Upper lobe of left lung (tissue), 6 donors: ENCODE measurements around the gene HSPA4. TPM values are rescaled to one million over a fixed set of nuclear protein-coding genes. Genes with fewer than 3 reads are reported as not detected.

Experiments
- ATAC-seq, 2 donors: fragments of 200-7000 bp; cut with Tn5 transposase; one replicate each; pipeline ENCODE4 v1.9.1; 2022; ENCODE audit warnings: mild to moderate bottlenecking in 2 of 2, moderate library complexity in 2 of 2; ENCODE audit not compliant: low FRiP score in 2 of 2
- DNase-seq, 2 donors: peaks; one replicate each; pipeline ENCODE4 v3.0.0-alpha.2; 2019 to 2020
- H3K27ac ChIP-seq, 4 donors: fragments of 200-600 bp; sonication (generic); one replicate each; pipeline ENCODE4 v1.5.1; 2016 to 2019
- H3K27me3 ChIP-seq, 4 donors: fragments of 200-600 bp; sonication (generic); one replicate each; pipeline ENCODE4 v1.5.1; 2017 to 2019
- H3K36me3 ChIP-seq, 4 donors: fragments of 200-600 bp; sonication (generic); one replicate each; pipeline ENCODE4 v1.5.1; 2016 to 2019
- H3K4me1 ChIP-seq, 4 donors: fragments of 200-600 bp; sonication (generic); one replicate each; pipeline ENCODE4 v1.5.1; 2018 to 2019
- H3K4me3 ChIP-seq, 4 donors: fragments of 200-600 bp; sonication (generic); one replicate each; pipeline ENCODE4 v1.5.1; 2017 to 2019; ENCODE audit warnings: mild to moderate bottlenecking in 2 of 4, moderate library complexity in 1 of 4
- H3K9me3 ChIP-seq, 4 donors: fragments of 200-600 bp; sonication (generic); one replicate each; pipeline ENCODE4 v1.5.1; 2018 to 2019
- CTCF ChIP-seq, 6 experiments: fragments of 450-650 bp in 4 of 6; fragments of 200-600 bp in 2 of 6; sonication (generic) in 2 of 6; IDR thresholded peaks; one replicate each; pipeline ENCODE4 v1.5.1; 2016 to 2019; ENCODE audit warnings: antibody characterized with exemption in 6 of 6
- EP300 ChIP-seq, 4 donors: sonication (generic); formaldehyde crosslinking; IDR thresholded peaks; one replicate each; pipeline ENCODE4 v1.5.1; 2017; ENCODE audit warnings: antibody characterized with exemption in 4 of 4, control low read depth in 2 of 4
- POLR2A ChIP-seq, 4 donors: fragments of 450-650 bp; IDR thresholded peaks; one replicate each; pipeline ENCODE4 v1.5.1; 2016 to 2017; ENCODE audit warnings: antibody characterized with exemption in 4 of 4, mild to moderate bottlenecking in 2 of 4
- POLR2AphosphoS5 ChIP-seq, 2 donors: sonication (generic); formaldehyde crosslinking; IDR thresholded peaks; one replicate each; pipeline ENCODE4 v1.5.1; 2017; ENCODE audit warnings: antibody characterized with exemption in 2 of 2
- WGBS, 2 donors: methylation state at CpG; one replicate each; pipeline ENCODE4 v1.1.5; 2017 to 2018; 5-methylcytosine and 5-hydroxymethylcytosine counted together
- total RNA-seq, 6 donors: library from RNA; depleted of rRNA in 4 of 6; stranded (reverse); fragments of >200 nt in 4 of 6; gene quantifications; one replicate each; pipeline versions ENCODE4 v1.1.0 to v1.2.1, GENCODE V29; 2016 to 2021
- donor health status: DM: no; HTN: no; CAD: no; lungs with moderate emphysema.
- donor health status: DM: no; HTN: yes; CAD: no; lungs with severe emphysema.

Gene HSPA4
- total RNA-seq, 6 donors from 2014 or later, result 27.2 to 59.1 (median 56.7) TPM

GRCh38 chr5:133147411-133147810, 95.6 kb downstream of the HSPA4 start:
- no peaks in the 10 kb centered on the region for H3K9me3 ChIP-seq
- no peaks in the 10 kb centered on the region for H3K4me1 ChIP-seq
- H3K36me3 ChIP-seq, result no peaks in the 10 kb centered on the region
- WGBS, 2 donors, result 22 to 27% methylated on average over 7 of the region's 7 CpGs
- no peak overlapping the region for H3K27ac ChIP-seq
- H3K27me3 ChIP-seq, result no peaks in the 10 kb centered on the region
- DNase-seq, result no peak
- no peak for ATAC-seq
- no peak for TF ChIP-seq POLR2AphosphoS5 (IDR thresholded peaks at IDR 0.05)
- TF ChIP-seq CTCF (IDR thresholded peaks at IDR 0.05), result no peak
- no peak for TF ChIP-seq POLR2A (IDR thresholded peaks at IDR 0.05)
- TF ChIP-seq EP300 (IDR thresholded peaks at IDR 0.05), result no peak
- no peak overlapping the region for H3K4me3 ChIP-seq

- Histone ChIP-seq H3K27me3 (no peaks in the 10 kb centered on the region), H3K4me3 (no peak overlapping the region), H3K9me3 (no peaks in the 10 kb centered on the region), H3K36me3 (no peaks in the 10 kb centered on the region), H3K27ac (no peak overlapping the region), H3K4me1 (no peaks in the 10 kb centered on the region)
- TF ChIP-seq POLR2AphosphoS5 (IDR thresholded peaks at IDR 0.05) (no peak), POLR2A (IDR thresholded peaks at IDR 0.05) (no peak), CTCF (IDR thresholded peaks at IDR 0.05) (no peak), EP300 (IDR thresholded peaks at IDR 0.05) (no peak)
- DNase-seq (no peak), ATAC-seq (no peak)
- 77 to 84% methylated on average over 3 to 7 of the region's 7 CpGs for WGBS, 2 donors
These were observed 96.2 kb downstream of the HSPA4 start for GRCh38 chr5:133147815-133148567.

DNA sequence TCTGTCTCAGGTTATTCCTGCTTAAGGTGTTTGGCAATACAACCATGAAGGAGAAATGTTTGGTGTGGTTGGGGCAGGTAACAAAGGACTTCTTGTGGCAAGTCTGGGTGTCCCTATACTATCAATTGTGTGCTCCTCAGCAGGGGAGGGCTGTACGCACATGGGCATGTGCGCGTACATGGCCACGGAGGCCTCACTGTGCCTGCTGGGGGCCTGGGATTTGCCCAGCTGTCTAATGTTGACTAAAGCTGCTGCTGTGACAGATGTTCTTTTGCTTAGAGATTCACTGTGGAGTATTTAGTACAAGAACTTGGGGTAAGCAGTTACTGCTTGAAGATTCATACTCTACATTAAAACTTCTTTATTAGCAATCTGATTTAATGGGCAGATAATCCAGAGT, 97.5 kb downstream of the HSPA4 start:
- 87 to 96% methylated on average over 4 of the region's 4 CpGs for WGBS, 2 donors
- TF ChIP-seq CTCF (IDR thresholded peaks at IDR 0.05) (no peak), POLR2A (IDR thresholded peaks at IDR 0.05) (no peak), EP300 (IDR thresholded peaks at IDR 0.05) (no peak), POLR2AphosphoS5 (IDR thresholded peaks at IDR 0.05) (no peak)
- Histone ChIP-seq H3K9me3 (no peaks in the 10 kb centered on the region), H3K4me1 (no peaks in the 10 kb centered on the region), H3K36me3 (no peaks in the 10 kb centered on the region), H3K4me3 (no peak overlapping the region), H3K27me3 (no peaks in the 10 kb centered on the region), H3K27ac (no peak overlapping the region)
- DNase-seq, result no peak
- ATAC-seq, result no peak

DNA sequence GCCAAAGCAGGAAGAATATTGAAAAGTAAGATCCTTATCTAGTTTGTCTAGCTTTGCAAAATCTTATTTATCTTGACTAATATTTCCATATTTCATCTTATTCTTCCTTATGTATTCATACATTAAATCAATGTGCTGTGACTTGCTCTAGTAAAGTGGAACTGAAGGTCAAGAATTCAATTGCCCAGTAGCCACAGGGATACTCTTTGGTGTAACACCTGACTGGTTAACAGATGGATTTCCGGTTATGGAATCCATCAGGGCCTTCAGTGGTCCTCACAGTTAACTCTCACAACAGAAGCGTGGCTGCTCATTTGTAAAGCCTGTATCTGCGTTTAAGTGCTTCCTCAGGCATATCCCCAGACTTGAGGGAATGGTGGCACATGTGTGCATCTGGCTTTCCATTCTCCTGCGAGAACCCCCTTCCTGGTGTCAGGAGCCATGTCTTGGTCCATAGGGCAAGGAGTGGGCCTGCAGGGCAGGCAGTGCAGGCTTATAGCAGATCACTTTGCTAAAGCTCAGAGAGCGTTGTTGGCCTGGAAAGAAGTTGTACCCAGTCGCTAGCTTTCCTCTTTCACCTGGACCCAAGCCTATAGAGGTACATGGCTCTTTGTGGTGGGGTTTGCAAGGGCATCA, 99.2 kb downstream of the HSPA4 start:
- no peaks in the 10 kb centered on the region for H3K36me3 ChIP-seq
- H3K4me3 ChIP-seq, result no peak overlapping the region
- H3K4me1 ChIP-seq, result no peaks in the 10 kb centered on the region
- no peak for ATAC-seq
- no peaks in the 10 kb centered on the region for H3K27me3 ChIP-seq
- DNase-seq, result no peak
- TF ChIP-seq POLR2A (IDR thresholded peaks at IDR 0.05), result no peak
- TF ChIP-seq EP300 (IDR thresholded peaks at IDR 0.05), result no peak
- TF ChIP-seq POLR2AphosphoS5 (IDR thresholded peaks at IDR 0.05), result no peak
- no peak for TF ChIP-seq CTCF (IDR thresholded peaks at IDR 0.05)
- H3K27ac ChIP-seq, result no peak overlapping the region
- 90 to 95% methylated on average over 6 of the region's 6 CpGs for WGBS, 2 donors
- no peaks in the 10 kb centered on the region for H3K9me3 ChIP-seq
